HG02571 (cell line): Measurements from ENCODE around the gene GRIK3.

Experiments
- ATAC-seq: cut with Tn5 transposase; IDR thresholded peaks from one replicate; pipeline ENCODE4 v1.9.1; 2021; ENCODE audit warnings: mild to moderate bottlenecking, moderate library complexity; ENCODE audit not compliant: unreplicated experiment

GRIK3 gene

DNA sequence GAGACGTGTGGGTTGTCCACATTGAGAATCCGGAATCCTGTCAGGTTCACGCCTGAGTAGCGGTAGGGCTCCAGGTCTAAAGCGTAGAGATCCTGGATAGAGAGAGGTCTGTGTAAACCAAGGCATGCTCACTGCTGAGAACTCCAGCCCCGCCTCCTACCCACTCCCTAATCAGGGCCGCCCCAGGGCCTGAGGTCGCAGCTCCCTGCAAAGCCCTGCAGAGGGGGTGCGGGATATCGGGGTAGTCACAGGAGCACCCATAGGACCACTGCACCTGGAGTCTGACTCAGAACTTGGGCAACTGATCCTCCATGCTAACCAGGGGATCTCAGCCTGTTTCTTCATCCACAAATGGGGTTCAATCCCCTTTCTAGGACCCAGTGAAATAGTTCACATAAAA lies 174.4 kb downstream of the GRIK3 start:
- no peak for ATAC-seq

DNA sequence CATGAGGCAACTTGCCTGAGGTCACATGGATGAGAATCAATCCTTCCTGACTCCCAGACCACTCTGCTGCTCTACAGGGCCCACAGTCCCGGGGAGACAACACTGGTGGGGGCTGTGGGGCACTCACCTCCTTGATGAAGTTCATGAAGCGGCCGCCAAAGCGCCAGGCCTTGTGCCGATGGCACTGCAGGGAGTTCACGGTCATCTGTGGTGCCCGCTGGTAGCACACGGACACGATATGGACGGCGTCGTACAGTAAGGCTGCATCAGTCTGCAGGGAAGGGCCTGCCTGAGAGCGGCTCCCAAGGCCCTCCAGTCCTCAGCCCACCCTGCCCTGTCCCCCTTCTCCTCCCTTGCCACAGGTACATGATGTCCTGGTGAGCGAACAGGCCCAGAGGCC lies 175.3 kb downstream of the GRIK3 start:
- ATAC-seq: no peak

DNA sequence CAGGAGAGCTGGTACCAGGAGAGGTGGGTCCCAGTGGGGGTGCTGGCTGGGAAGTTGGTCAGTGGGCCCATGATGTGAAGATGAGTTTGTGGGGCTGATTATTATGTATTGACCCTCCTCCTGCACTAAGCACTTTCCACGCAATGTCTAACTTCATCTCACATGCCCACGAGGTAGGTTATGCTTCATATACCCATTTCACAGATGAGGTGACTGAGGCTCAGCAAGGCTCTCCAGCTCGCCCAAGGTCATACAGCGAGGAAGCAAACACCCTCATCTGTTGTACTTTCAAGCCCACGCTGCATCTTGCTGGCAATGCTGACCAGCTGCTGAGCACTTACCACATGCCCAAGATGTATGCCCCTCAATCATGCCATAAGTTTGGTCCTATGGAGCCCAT lies 175.8 kb downstream of the GRIK3 start:
- ATAC-seq: no peak

- no peak for ATAC-seq
Observed at GRCh38 chr1:36857754-36858153, 176.6 kb downstream of the GRIK3 start.

DNA sequence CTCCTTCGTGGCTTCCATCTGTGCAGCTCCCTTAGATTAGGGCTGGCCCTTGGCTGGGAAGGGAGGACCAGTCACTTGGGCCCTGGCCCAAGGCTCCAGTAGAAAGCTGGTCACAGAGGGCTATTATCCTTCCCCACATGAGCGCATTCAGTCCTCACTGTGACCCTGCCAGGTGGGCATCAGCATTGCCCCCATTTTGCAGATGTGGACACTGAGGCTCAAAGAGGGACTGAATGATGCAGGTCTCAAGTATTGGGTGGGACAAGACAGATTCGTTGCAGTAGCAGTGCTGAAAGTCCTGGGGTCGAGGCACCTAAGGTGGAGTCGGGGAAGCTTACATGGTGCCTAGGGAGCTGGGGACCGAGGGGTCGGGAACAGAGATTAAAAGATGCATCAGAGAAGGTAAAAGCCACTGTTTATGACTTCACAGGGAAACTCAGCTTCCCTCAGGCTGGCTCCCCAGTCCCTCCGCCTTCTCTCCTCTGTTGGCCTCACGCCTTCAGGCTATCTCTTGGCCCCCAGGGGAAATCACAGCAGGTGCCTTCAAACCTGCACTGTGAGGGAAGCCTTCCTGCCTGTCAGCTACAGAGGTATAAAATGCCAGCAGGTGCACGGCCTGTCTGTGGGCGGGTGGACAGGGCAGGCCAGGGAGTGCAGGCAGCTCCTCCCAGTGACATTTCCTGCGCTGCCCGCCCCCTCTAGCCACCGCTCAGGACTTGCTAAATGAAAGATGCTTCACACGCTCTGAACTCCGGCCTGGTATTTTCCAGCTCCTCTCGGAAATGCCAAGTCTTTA lies 178.4 kb downstream of the GRIK3 start:
- no peak for ATAC-seq

DNA sequence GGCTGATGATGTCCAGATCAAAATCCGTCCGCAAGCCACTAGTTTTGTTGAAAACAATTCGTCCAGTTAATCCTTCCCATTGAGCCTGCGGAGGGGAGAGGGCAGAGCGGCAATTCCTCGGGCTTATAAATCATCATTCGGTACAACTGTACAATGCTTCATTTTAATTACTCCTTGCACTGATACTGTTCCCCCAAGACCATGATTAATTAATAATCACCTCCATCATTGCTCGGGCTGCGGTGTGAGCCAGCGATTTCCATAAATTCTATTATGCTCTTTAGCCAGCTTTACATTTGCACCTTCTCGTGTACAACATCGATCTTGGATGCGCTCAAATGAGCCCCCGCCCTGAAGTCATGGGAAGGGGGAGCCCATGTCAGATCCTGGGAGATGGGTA lies 180.7 kb downstream of the GRIK3 start:
- no peak for ATAC-seq

GRCh38 chr1:36852586-36852985 lies 181.7 kb downstream of the GRIK3 start:
- ATAC-seq: no peak

GRCh38 chr1:36851595-36851994 lies 182.7 kb downstream of the GRIK3 start:
- ATAC-seq: no peak

DNA sequence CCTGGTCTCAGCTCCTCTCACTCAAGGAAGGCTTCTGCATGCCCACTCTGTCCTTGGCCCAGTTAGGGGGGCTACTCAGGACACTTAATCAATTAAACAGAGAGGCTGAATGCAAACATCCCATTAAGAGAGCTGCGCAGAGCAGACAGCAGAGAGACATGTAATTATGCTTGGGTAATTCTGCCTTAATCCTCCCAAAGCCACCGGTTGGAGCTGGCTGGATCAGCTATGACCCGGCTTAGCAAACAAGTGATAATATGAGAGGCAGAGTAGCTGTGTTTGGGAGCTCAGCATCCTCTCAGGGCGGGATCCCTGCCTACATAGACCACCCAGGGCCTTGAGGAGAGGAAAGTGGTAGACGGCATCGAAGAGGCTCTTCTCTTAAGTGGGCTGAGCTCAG lies 183.2 kb downstream of the GRIK3 start:
- ATAC-seq: no peak

GRCh38 chr1:36849956-36850355 lies 184.4 kb downstream of the GRIK3 start:
- ATAC-seq: no peak

DNA sequence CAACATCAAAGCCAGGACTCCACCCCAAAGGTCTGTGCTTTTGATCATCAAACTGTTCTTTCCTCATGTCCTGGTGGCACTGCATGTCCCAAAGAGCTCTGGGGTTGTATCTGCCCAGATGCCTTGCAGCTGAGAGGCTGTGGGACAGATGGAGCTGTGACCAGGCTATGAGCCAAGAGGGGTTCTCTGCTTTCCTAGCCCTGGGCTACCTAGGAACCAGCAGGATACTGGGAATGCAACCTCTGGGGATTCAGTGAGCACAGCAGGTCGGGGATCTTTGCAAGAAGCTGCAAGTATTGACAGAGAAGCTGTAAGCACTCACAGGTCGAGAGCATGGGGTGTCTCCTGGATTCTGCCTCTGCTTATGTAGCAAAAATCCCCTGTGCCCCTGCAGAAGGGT lies 186.6 kb downstream of the GRIK3 start:
- no peak for ATAC-seq

GRCh38 chr1:36847186-36847585 lies 187.1 kb downstream of the GRIK3 start:
- ATAC-seq: no peak

DNA sequence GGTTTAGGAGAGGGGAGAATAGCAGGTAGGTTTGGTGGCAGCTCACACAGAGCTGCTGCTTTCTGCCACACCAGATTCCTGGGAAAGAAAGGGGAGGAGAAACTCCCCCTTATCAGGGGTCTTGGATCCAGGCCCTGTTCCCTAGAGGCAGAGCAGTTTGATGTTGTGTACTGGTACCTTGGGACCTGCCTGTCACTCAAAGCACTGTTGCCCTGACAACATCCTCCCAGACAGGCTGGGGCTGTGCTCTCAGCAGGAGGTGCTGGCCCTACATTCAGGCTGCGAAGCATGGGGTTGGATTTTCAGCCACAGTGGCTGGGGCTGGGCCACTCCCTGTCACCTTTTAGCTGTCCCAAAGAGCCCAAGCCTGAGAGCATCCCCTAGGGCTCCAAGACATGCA lies 188.0 kb downstream of the GRIK3 start:
- ATAC-seq: no peak

DNA sequence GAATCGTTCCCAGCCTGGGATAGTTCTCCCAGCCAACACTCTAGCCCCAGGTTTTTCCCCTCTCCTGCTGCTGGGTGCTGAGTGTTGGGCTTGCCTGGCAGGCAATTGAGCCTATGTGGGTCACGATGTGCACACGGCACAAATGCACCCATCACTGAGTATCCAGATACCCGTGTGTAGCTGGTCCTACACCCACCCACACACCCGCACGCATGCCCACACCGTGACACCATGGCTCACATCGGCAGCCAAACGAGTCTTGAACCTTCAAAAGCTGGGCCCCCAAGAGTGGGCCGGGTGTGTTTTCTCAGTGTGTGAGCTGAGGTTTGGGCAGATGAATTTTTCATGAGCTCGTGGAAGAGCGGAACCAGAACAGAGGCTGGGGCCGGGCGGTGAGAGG lies 188.5 kb downstream of the GRIK3 start:
- no peak for ATAC-seq

DNA sequence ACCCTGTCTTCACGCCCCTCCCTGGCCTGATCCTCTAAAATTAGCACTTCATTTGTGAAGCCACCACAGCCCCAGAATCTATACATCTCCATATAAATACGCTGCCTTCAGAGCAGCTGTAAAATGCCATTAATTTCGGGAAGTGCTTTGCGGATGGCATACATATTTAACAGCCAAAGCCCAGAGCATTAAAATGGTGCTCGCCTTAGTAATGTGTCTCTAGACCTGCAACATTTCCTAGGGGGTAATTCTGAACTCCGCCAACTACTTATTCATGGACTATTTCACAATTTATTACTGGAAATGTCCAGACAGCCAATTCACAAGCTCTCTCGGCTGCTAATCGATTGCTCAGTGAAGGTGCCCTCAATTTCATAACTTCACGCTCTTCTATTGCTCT lies 189.4 kb downstream of the GRIK3 start:
- no peak for ATAC-seq

GRCh38 chr1:36843906-36844610 lies 190.3 kb downstream of the GRIK3 start:
- no peak for ATAC-seq

DNA sequence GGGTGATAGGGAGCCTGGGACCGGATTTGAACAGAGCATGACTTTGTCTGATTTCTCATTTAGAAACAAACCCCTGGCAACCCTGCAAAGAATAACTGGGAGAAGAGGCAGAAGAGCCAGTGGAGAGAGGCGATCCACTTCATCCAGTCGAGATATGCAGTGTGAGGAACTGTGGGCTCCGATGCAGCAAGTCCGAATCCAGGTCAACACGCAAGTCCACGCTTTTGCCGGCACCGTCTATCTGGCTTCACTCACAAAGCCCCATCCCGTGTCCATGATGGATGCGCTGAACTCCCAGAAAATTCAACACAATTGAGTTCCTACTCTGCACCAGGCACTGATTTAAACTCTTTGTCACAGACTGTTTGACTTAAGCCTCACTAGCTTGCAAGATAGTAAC lies 191.3 kb downstream of the GRIK3 start:
- no peak for ATAC-seq

DNA sequence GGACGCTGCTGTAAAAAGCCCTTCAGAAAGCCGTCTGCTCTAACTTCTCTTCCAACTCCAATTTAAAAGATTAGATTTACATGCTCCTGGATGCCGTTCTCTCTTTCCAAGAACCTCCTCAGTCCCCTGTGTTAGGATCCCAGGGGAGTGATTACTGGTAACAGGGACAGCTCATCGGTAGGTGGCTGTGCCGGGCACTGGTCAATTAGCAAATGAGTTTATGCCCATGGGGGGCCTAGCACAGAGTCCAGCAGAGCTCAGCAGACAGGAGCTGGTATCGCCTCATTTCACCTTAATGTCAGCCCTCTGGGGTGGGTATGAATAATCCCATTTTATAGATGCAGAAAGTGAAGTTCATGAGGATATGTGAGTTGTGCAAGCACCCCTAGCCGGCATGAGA lies 191.9 kb downstream of the GRIK3 start:
- ATAC-seq: no peak

GRCh38 chr1:36839485-36839884 lies 194.8 kb downstream of the GRIK3 start:
- ATAC-seq: no peak

DNA sequence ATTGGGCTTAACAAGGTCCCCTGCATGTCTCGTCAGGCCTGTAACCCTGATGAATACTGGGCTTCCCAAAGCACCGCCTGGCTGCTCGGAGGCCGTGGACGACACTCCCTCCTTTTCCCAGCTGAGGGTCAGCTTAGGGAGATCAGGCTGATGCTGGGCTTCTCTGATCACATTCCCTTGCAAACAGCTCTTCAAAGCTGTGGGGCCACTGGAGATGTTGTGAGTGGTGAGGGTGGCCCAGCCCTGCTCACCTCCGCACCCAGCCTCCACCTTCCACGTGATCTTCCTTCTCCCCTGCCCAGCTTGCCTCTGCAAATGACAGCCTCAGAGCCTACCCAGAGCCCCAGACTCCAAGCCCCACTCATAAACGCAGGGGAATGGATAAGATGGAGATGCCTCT lies 195.4 kb downstream of the GRIK3 start:
- ATAC-seq: no peak

GRCh38 chr1:36836916-36837315 lies 197.4 kb downstream of the GRIK3 start:
- ATAC-seq: no peak

- ATAC-seq: no peak
Observed at GRCh38 chr1:36836196-36836883, 198.0 kb downstream of the GRIK3 start.
